Stimulated activated naive CD4-positive, alpha-beta T cell (primary cell): ENCODE data around the gene EIF5A2.
"Not testable (repeated sequence)": the region's sequence is repeated elsewhere in the genome, so short reads cannot be mapped to it uniquely, and the experiment has no call there.

Experiments used
- DNase-seq, 6 experiments: peaks; one replicate each; lab custom pipeline; 2025; lab: John Stamatoyannopoulos, UW

EIF5A2 gene

DNA sequence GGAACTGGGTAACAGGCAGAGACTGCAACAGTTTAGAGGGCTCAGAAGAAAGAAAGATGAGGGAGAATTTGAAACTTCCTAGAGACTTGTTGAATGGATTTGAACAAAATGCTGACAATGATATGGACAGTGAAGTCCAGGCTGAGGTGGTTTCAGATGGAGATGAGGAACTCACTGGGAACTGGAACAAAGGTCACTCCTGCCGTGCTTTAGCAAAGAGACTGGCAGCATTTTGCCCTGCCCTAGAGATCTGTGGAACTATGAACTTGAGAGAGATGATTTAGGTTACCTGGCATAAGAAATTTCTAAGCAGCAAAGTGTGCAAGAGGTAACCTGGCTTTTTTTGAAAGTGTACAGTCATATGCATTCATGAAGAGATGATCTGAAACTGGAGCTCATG, 11.7 kb downstream of the EIF5A2 start:
- no peak for DNase-seq

DNA sequence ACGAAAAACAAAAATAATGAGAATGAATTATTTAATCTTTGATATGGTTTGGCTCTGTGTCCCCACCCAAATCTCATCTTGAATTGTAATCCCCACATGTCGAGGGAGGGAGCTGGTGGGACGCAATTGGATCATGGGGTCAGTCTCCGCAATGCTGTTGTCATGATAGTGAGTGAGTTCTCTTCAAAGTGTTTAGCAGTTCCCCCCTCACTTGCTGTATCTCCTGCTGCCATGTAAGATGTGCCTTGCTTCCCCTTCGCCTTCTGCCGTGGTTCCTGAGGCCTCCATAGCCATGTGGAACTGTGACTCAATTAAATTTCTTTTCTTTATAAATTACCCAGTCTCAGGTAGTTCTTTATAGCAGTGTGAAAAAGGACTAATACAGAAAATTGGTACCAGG, 12.1 kb downstream of the EIF5A2 start:
- DNase-seq = not testable (repeated sequence)

DNA sequence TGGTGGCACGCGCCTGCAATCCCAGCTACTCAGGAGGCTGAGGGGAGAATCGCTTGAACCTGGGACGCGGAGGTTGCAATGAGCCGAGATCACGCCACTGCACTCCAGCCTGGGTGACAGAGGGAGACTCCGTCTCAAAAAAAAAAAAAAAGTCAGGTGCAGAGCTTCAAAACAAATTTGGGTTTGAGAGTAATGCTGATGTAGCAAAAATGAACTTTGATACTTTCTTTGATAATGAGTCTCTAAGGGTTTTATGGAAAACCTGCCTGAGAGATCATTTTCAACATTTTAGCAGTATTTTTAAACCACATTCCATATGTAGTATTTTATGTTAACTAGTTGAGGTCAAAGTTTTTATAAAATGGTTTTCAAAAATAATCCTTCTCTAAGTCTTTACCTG, 14.5 kb downstream of the EIF5A2 start:
- no peak for DNase-seq

DNA sequence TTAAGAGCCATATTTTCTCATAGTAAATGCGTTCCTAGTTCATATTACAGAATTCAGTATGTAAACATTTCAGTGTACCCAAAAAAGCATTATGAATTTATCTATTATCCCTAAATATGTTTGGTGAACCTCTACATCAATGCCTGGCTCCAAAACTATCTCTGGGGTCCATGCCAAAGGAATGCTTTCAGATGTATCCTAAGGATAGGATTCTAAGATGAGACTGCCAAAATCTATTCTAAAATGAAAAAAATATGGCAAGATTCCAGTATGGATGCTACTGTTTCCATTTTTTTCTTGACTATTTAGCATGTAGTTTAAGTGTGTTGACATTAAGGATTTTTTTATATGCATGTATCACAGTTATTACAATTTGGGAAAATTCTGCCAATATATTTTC, 18.8 kb downstream of the EIF5A2 start:
- DNase-seq = no peak

DNA sequence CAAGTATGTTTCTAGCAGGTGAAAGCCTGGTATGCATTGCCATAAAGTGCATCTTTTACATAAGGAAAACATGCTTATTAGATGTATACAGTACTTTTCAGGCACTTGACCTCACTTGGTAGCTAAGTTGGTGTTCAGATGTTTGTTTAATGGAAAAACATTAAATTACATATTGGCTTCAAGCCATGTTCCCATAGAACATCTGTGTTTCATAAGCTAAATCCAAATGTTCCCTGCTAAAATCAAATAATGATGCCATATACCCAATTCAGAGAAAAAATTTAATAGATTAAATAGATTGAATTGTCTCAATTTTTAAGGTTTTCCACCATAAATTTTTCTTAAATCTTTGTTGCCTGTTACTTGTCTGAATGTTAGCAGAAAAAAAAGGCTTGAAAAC, 19.3 kb downstream of the EIF5A2 start:
- DNase-seq = no peak

DNA sequence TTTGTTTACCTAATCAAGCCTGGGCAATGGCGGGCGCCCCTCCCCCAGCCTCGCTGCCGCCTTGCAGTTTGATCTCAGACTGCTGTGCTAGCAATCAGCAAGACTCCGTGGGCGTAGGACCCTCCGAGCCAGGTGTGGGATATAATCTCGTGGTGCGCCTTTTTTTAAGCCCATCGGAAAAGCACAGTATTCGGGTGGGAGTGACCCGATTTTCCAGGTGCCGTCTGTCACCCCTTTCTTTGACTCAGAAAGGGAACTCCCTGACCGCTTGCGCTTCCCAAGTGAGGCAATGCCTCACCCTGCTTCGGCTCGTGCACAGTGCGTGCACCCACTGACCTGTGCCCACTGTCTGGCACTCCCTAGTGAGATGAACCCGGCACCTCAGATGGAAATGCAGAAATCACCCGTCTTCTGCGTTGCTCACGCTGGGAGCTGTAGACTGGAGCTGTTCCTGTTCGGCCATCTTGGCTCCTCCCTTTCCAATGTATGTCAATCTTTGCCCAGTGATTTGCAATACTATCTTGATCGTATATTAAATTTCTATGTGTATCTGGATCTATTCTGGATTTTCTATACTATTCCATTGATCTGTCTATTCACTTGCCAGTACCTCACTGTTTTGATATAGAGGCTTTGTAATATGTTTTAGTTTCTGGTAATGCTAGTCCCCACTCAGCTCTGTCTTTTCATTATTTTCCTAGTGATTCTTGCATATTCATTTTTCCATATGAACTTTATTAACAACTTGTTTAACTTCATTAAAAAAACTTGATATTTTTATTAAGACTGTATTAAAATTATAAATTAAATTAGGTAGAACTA, 24.1 kb downstream of the EIF5A2 start:
- not testable (repeated sequence) for DNase-seq

DNA sequence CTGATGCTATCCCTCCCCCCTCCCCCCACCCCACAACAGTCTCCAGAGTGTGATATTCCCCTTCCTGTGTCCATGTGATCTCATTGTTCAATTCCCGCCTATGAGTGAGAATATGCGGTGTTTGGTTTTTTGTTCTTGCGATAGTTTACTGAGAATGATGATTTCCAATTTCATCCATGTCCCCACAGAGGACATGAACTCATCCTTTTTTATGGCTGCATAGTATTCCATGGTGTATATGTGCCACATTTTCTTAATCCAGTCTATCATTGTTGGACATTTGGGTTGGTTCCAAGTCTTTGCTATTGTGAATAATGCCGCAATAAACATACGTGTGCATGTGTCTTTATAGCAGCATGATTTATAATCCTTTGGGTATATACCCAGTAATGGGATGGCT, 29.7 kb downstream of the EIF5A2 start:
- DNase-seq = not testable (repeated sequence)

DNA sequence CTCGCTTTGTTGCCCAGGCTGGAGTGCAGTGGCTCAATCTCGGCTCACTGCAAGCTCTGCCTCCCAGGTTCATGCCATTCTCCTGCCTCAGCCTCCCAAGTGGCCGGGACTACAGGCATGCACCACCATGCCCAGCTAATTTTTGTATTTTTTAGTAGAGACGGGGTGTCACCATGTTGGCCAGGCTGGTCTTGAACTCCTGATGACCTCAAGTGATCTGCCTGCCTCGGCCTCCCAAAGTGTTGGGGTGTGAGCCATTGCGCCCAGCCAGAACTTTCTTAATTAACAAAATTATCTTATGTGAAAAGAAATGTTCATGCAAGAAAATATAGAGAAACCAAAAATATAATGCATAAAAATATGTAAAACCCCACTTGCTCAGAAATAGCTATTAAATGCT, 31.1 kb downstream of the EIF5A2 start:
- DNase-seq = not testable (repeated sequence)

DNA sequence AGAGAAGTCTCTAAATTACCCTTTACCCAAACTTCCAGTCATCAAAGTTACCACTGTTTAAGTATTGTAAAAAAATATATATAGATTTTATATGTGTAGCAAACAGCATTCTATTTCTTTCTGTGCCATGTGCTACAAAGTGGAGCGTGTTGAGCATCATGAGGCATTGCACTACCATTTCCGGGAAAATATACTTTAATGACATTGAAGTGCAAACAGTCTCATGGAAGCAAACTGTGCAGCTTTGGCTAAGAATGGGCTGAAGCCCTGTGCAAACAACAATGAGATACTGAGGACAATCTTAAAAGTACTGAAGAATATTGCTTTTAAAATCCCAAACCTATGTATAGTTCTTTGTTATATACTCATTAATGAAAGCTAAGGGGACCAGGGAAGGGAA, 31.9 kb downstream of the EIF5A2 start:
- no peak for DNase-seq

DNA sequence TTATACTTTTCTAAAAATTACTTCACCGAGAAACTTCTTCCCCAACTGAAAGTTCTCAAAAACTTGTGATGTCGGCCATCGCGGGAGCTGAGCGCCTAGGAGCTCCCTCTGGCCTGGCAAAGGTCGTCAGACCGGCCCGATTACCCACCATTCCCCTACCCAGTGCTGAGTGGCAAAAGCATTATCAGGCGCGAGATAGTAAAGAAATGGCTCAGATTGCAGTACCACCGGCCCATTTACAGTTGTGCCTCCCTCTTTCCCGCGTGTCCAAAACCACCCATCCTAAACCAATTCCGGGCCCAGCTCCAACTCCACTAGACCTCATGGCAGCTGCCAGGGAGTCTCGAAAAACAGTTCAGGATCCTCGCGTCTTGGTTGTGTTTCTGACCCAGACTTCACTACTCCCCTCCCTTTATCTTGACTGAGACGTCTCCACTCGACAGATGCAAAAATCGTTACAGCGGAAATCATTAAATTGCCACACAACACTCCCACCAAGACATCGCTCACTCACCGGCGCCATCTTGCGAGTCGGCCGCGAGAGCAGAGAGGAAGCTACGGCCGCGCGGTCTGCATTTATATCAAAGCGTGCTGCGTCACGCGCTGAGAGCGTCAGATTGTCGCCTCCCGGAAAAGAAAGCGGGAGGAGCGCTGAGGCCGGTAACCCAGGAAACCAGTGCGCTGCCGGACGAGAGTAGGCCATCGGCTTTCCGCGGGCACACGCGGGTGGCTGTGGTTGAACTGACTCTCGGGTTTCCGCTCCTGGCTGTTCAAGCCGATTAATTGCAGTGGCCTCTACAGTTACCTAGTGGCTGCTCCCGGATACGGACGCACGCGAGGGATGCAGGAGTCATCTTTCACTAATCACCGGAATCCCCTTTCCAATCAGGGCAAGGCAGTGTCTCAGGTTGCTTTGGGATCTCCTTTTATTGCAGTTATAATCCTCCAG, 38.5 kb downstream of the EIF5A2 start, which contains the start of gene RPL22L1:
RPL22L1 (minus strand) TSS at position 551 of the 949 bp plus-strand sequence; CDS start at position 523, 28 bp downstream.
- DNase-seq = no peak

DNA sequence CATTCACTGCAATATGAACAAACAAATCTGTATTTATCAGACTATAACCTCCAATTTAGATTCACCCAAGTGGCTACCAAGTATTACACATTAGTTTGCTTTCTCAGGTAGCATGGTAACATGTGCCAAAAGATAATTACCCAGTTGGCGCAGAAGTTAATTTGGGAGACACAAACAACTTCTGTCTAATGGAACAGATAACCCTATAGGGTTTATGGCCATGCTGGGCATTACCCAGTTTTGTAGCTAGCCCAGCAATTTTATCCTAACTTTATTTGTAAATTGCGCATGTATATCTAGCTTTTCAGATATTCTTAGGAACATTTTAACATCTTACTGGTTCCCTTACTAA, 39.2 kb downstream of the EIF5A2 start:
- DNase-seq = no peak

DNA sequence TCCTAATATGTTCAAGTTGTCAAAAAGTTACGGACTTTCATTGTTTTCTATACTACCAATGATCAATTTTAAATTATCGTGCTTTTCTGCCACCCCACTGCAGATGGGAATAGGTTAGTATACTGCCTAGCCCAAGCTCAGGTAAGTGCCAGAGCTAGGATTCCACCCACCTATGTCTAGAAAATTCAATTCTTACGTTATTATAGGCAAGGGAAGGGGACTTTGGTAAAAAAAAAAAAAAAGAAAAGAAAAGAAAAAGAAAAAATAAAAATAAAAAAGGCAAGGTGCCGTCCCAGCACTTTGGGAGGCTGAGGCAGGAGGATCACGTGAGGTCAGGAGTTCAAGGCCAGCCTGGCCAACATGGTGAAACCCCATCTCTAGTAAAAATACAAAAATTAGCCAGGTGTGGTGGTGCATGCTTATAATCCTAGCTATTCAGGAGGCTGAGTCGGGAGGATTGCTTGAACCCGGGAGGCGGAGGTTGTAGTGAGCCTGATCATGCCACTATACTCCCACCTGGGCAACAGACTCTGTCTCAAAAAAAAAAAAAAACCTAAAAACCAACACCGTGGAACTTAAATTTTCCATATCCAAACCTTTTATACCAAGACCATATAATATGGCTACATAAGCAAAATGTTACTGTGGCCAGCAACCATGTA, 39.7 kb downstream of the EIF5A2 start:
- DNase-seq = no peak

DNA sequence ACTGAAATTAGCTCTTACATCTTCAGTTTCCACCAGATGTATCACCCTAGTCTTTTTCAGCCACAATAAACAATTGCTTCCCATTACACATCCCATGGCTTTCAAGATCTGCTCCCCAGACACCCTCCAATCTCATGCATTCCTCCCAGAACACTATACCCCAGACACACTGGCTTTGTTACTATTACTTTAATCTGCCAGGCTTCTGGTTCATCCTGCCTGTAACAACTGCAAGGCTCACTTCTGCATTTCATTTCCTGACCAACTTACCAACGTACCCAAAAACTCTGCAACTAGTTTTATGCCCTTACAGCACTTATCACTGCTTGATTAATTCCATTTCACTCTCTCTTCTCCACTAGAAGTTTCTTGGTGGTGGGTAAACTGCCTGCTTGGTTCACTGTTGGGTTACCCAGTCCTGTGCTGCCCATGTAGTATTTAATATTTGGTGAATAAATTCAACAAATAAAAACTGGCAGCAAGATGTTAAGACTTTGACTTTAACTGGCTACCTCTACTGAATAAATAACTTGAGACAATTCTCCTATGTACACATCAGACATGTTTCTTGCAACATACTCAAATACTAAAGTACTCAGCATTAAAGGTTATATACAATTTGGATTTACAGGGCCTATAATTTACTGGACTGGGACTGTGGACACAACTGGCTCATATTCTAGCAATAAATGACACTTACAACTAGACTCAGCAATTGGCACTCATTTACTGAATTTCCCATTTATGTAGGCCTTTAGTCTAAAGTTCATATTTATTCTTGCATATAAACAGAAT, 41.1 kb downstream of the EIF5A2 start:
- no peak for DNase-seq

DNA sequence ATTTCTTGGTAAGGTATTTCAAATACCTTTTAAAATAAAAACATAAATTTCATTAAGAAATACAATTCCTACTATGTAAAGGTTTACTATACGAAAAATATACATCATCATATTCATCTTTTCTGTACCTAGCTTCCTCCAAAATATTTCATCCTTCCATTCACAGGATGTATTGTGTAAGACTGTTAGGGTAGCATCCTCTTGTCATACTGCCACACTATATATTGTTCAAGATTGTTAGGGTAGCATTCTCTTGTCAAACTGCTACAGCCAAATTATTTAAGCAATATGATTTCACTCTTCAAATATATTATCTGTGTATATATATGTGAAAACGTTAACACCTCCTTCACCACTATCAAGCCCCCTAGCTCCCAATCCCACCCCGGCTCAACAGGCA, 41.9 kb downstream of the EIF5A2 start:
- no peak for DNase-seq

DNA sequence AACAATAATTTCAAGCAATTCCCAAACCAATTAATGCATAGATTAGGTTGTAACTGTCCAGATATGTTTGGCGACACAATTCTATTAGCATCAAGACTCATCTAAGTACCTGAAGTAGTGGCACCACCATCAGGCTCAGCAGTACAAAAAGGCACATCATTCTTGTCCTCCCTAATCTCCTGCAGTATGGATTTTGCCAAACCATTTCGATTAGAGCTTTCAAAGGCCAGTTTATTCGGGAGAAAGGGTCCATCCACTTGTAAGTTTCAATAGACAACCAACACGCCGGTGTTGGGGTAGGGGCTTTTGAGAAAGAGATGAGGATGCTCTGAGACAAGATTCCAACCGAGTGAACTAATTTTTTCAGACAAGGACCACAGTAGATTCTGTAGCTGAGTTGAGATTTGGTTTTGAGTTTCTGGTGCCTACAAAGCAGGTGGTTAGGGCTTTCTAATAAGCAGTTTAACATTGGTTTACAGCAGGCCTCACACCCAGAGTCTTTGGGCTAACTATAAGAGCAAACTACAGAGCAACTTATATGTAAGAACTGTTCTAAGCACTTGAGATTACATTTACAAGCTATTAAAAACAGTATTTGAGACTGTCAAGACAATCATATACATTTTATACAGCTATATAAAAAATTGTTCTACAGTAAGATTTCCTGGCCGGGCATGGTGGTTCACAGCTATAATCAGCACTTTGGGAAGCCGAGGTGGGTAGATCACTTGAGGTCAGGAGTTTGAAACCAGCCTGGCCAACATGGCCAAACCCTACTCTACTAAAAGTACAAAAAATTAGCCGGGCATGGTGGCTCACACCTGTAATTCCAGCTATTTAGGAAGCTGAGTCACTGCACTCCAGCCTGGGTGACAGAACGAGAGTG, 43.0 kb downstream of the EIF5A2 start:
- DNase-seq = no peak

DNA sequence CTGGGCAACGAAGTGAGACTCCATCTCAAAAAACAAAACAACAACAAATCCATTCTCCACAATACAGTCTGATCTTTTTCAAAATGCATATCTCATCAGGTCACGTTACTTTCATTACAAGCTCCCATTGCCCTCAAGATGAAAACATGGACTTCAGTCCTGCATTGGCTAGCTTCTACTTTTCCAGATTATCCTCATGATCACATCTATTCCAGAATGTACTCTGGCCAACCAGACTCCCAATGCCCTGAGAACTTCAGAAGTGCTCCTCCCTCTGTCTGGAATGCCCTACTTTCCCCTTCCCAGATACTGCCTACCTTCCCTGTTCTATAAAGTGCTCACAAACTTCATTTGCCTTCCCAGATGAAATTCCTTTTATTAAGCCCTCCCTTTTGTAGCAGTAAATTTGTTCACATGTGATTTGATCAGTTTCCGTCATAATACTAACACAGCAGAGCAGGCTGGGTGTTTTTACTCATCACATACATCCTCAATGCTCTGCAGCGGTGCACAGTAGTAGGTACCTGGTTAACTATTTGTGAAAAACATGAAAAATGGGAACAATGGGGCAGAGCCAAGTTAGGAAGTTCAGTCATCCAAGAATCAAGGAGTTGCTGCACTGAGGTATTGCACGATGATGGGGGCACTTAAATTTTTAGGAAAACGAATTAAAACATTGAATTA, 43.8 kb downstream of the EIF5A2 start:
- no peak for DNase-seq

DNA sequence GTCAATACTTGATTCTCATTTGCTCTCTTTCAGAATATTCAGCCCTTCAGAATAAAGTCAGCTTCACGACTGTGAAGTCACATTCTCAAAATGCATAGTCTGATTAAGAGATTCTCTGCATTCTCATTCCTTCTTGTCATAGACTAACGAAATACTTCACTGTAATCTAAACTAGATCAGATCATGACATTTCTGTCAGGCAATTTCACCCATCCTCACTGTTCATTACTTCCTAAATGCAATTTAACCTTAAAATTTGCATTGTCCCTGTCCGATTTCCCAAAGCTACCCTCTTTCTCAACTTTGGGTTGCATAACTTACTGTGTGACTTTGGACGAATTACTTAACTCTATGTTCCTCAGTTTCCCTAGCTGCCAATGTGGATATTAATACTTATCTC, 44.6 kb downstream of the EIF5A2 start:
- no peak for DNase-seq

DNA sequence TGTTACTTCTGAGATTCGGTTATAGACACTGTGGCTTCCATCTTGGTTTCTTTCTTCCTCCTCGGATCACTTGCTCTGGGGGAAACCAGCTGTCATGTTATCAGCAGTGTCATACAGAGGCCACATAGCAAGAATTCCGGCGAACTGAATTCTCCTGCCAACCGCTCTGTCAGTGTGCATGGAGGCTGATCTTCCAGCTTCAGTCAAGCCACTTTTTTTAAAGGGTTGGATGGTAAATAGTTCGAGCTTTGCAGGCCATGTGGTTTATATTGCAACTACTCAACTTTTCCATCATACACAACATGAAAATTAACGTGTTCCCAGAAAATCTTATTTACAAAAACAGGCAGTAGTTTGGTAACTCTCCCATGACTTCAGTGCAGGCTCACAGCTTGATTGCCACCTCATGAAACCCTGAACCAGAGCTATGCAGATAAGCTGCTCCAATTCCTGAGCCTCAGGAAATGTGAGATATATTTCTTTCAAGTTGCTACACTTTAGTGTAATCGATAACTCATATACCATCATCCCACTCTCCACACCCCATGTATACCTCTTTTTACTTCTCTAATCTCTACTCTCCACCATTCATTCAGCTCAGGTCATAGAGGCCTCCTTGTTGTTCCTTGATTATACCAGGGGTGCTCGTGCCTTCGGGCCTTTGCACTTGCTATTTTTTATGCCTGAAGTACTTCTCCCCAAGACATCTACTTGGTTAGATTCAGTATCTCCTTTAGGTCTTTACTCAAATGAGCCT, 45.6 kb downstream of the EIF5A2 start:
- no peak for DNase-seq

DNA sequence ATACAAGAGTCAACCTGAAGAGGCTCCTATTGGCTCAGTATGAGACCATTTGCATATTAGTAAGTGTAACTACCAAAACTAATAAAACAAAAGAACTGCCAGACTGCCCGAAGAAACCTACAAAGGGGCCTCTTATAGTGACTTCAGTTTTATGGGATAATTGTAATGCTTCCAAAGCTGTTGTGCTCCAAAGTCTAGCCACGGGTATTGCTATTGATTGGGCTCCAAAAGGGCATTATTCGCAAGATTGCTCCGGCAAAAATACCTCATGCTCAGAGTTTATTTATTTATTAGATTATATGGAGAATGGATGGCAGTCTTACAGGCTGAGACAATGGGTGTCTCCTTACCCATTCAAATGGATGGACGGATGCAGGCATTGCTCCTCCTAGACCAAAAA, 49.8 kb downstream of the EIF5A2 start:
- no peak for DNase-seq
